GM12878 (cell line): ENCODE results near the gene PDCD10. TPM values are rescaled to one million over a fixed set of nuclear protein-coding genes. Genes with fewer than 3 reads are reported as not detected.

Experiments used
- ATF7 ChIP-seq: fragments of 450-650 bp; IDR thresholded peaks from 2 replicates; pipeline ENCODE4 v1.6.1; 2016; ENCODE audit warnings: low read depth, mild to moderate bottlenecking
- BACH1 ChIP-seq: fragments of 450-650 bp; IDR thresholded peaks from 2 replicates; pipeline ENCODE4 v1.6.1; 2017; ENCODE audit warnings: mild to moderate bottlenecking, borderline replicate concordance
- BCL11A ChIP-seq: IDR thresholded peaks from 2 replicates; pipeline ENCODE4 v1.6.1; 2011; ENCODE audit warnings: low read depth, low read length
- BRCA1 ChIP-seq: IDR thresholded peaks from 2 replicates; pipeline ENCODE4 v1.6.1; 2011; ENCODE audit warnings: low read depth, low read length, improper control_type of control experiment
- CHD4 ChIP-seq: fragments of 200-600 bp; sonication (generic); IDR thresholded peaks from 2 replicates; pipeline ENCODE4 v1.6.1; 2016; ENCODE audit warnings: mild to moderate bottlenecking
- HDAC6 ChIP-seq: fragments of 200-600 bp; sonication (generic); IDR thresholded peaks from one replicate; pipeline ENCODE4 v1.8.0; 2017; ENCODE audit warnings: antibody characterized with exemption; ENCODE audit not compliant: unreplicated experiment
- HDGF ChIP-seq: fragments of 450-650 bp; IDR thresholded peaks from 2 replicates; pipeline ENCODE4 v1.6.1; 2016; ENCODE audit warnings: antibody characterized with exemption
- KAT2A ChIP-seq: conservative IDR thresholded peaks from 2 replicates; pipeline ENCODE4 v1.6.1; 2011; ENCODE audit warnings: low read depth, low read length; ENCODE audit not compliant: control insufficient read depth
- KLF5 ChIP-seq: fragments of 450-650 bp; IDR thresholded peaks from 2 replicates; pipeline ENCODE4 v1.6.1; 2014; ENCODE audit warnings: mild to moderate bottlenecking; ENCODE audit not compliant: partially characterized antibody
- MEF2A ChIP-seq: IDR thresholded peaks from 2 replicates; pipeline ENCODE4 v1.6.1; 2011; ENCODE audit warnings: low read depth, mild to moderate bottlenecking, low read length, moderate library complexity; ENCODE audit not compliant: insufficient read depth
- MYC ChIP-seq: IDR thresholded peaks from 2 replicates; pipeline ENCODE4 v1.6.1; 2011; ENCODE audit warnings: mild to moderate bottlenecking, low read length, moderate library complexity, inconsistent platforms; ENCODE audit not compliant: insufficient read depth, insufficient replicate concordance, insufficient read length, severe bottlenecking
- NFIC ChIP-seq: IDR thresholded peaks from 2 replicates; pipeline ENCODE4 v1.6.1; 2012; ENCODE audit warnings: low read depth, mild to moderate bottlenecking, inconsistent platforms, low read length, moderate library complexity
- NFYA ChIP-seq: IDR thresholded peaks from 2 replicates; pipeline ENCODE4 v1.6.1; 2011; ENCODE audit warnings: low read depth, mild to moderate bottlenecking, low read length, improper control_type of control experiment, borderline replicate concordance
- NR2C1 ChIP-seq: fragments of 450-650 bp; IDR thresholded peaks from 2 replicates; pipeline ENCODE4 v1.6.1; 2017; ENCODE audit warnings: antibody characterized with exemption, mild to moderate bottlenecking, moderate library complexity
- NRF1 ChIP-seq: conservative IDR thresholded peaks from 2 replicates; pipeline ENCODE4 v1.6.1; 2011; ENCODE audit warnings: mild to moderate bottlenecking, low read depth, low read length, improper control_type of control experiment
- PML ChIP-seq: IDR thresholded peaks from 2 replicates; pipeline ENCODE4 v1.6.1; 2012; ENCODE audit warnings: low read length, inconsistent platforms
- POU2F2 ChIP-seq: IDR thresholded peaks from 3 replicates; pipeline ENCODE4 v1.6.1; 2011; ENCODE audit warnings: low read depth, mild to moderate bottlenecking, low read length, borderline replicate concordance
- RELA ChIP-seq: fragments of 450-650 bp; IDR thresholded peaks from 2 replicates; pipeline ENCODE4 v1.8.0; 2014; ENCODE audit warnings: borderline replicate concordance; ENCODE audit not compliant: partially characterized antibody
- SMAD5 ChIP-seq: IDR thresholded peaks from 2 replicates; pipeline ENCODE4 v1.6.1; 2016; ENCODE audit warnings: antibody characterized with exemption, low read depth
- SREBF2 ChIP-seq: IDR thresholded peaks from 2 replicates; pipeline ENCODE4 v1.6.1; 2012; ENCODE audit warnings: mild to moderate bottlenecking, low read length
- SRF ChIP-seq, 2 experiments: IDR thresholded peaks; 2 replicates each; pipeline ENCODE4 v1.6.1; 2011; ENCODE audit warnings: low read depth in 2 of 2, low read length in 2 of 2, mild to moderate bottlenecking in 1 of 2, moderate library complexity in 1 of 2
- STAT1 ChIP-seq: fragments of 450-650 bp; conservative IDR thresholded peaks from 2 replicates; pipeline ENCODE4 v1.6.1; 2014; ENCODE audit warnings: antibody characterized with exemption, mild to moderate bottlenecking
- TCF12 ChIP-seq: IDR thresholded peaks from 2 replicates; pipeline ENCODE4 v1.6.1; 2011; ENCODE audit warnings: low read depth, mild to moderate bottlenecking, low read length
- YBX1 ChIP-seq: fragments of 450-650 bp; IDR thresholded peaks from 2 replicates; pipeline ENCODE4 v1.6.1; 2016; ENCODE audit warnings: antibody characterized with exemption
- ZSCAN29 ChIP-seq: fragments of 450-650 bp; IDR thresholded peaks from 2 replicates; pipeline ENCODE4 v1.6.1; 2017; ENCODE audit warnings: mild to moderate bottlenecking, moderate library complexity
- polyA plus RNA-seq, 11 experiments: library from polyadenylated mRNA; depleted of rRNA in 4 of 11; unstranded in 6 of 11; stranded (reverse) in 5 of 11; fragments of >200 nt; fragmentation: Nextera tagmentation in 4 of 11; fragmentation: Illumina TruSeq in 1 of 11; extraction: Ambion mirVana in 4 of 11; extraction: Trizol in 1 of 11; gene quantifications; 1 replicate in 1 of 11; 2 replicates in 10 of 11; pipeline versions ENCODE4 v1.2.1 to v1.2.3, GENCODE V29; 2011 to 2016; ENCODE audit warnings: inconsistent platforms in 2 of 11, missing spikeins in 2 of 11, low read depth in 1 of 11
- total RNA-seq, 4 experiments: library from RNA; depleted of rRNA in 3 of 4; stranded (reverse); fragments of >200 nt in 3 of 4; fragmentation: Illumina TruSeq in 1 of 4; extraction: Trizol in 1 of 4; gene quantifications; 2 replicates each; pipeline versions ENCODE4 v1.2.1 to v1.2.3, GENCODE V29; 2013 to 2021
- TF ChIP-seq, protein P1 (sequence below): fragments of 450-650 bp; IDR thresholded peaks from 2 replicates; pipeline ENCODE4 v1.6.1; 2017; ENCODE audit warnings: low read depth, mild to moderate bottlenecking, moderate library complexity

PDCD10 gene
- total and polyA plus RNA-seq, 10 of the 15 experiments (the other 5 are each of a cell fraction or from before 2014, with no cell fraction given): 64.1 to 247 (median 125) TPM

DNA sequence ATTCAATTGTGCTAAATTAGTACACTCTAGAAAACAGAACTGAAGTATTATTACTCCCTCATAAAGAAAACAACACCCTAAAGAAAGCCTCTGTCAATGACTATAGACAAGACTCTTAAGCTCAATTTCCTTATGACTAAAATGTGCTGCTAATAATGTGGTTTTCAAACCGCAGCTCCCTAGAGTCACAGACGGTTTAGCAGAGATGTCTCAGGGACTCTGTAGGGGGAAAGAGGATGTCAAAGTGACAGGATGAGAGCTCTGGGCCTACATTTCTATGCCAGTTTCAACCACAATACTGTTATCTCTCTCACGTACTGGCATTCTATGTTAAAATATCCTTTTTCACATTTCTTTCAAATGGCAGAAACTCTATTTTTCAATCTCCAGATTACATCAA lies 43.3 kb downstream of the PDCD10 start (continued):
- 0 out of 2 replicates have a peak, but pooled peaks have one; percentile 36 for TF ChIP-seq MEF2A
- TF ChIP-seq YBX1: no peak
- no peak for TF ChIP-seq NR2C1
- no peak for TF ChIP-seq NRF1
- no peak for TF ChIP-seq SMAD5
- peak; percentile 91 for TF ChIP-seq NFIC
- no peak for TF ChIP-seq RELA
- TF ChIP-seq MYC: no peak
- TF ChIP-seq NFYA: no peak
- TF ChIP-seq STAT1: no peak
- peak; percentile 79 for TF ChIP-seq ATF7
- no peak for TF ChIP-seq BRCA1
- TF ChIP-seq CHD4: no peak
- TF ChIP-seq SRF (IDR thresholded peaks at IDR 0.05; ENCODE audit: low read depth in 2 of 2, low read length in 2 of 2): no peak
- no peak for TF ChIP-seq ZSCAN29
- TF ChIP-seq BCL11A: peak; percentile 98
- no peak for TF ChIP-seq KLF5
- TF ChIP-seq, protein P1, sequence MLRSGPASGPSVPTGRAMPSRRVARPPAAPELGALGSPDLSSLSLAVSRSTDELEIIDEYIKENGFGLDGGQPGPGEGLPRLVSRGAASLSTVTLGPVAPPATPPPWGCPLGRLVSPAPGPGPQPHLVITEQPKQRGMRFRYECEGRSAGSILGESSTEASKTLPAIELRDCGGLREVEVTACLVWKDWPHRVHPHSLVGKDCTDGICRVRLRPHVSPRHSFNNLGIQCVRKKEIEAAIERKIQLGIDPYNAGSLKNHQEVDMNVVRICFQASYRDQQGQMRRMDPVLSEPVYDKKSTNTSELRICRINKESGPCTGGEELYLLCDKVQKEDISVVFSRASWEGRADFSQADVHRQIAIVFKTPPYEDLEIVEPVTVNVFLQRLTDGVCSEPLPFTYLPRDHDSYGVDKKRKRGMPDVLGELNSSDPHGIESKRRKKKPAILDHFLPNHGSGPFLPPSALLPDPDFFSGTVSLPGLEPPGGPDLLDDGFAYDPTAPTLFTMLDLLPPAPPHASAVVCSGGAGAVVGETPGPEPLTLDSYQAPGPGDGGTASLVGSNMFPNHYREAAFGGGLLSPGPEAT: peak; percentile 74
- no peak for TF ChIP-seq HDGF
- no peak for TF ChIP-seq HDAC6
- TF ChIP-seq KAT2A: no peak
- 0 out of 2 replicates have a peak, but pooled peaks have one; percentile 29 for TF ChIP-seq PML
- peak; percentile 92 for TF ChIP-seq POU2F2
- no peak for TF ChIP-seq SREBF2
- 0 out of 2 replicates have a peak, but pooled peaks have one; percentile 4 for TF ChIP-seq TCF12
- peak; percentile 90; the same call in 1 of the 2 replicates for TF ChIP-seq BACH1
- TF ChIP-seq, all 136 proteins: peak for 47
